CD4-positive, alpha-beta T cell treated with Interleukin-17A for 1 hour (primary cell): ENCODE measurements around the gene CDH10.

Experiments used
- DNase-seq: peaks from one replicate; pipeline ENCODE4 v3.0.0-alpha.2; 2020

Gene CDH10

DNA sequence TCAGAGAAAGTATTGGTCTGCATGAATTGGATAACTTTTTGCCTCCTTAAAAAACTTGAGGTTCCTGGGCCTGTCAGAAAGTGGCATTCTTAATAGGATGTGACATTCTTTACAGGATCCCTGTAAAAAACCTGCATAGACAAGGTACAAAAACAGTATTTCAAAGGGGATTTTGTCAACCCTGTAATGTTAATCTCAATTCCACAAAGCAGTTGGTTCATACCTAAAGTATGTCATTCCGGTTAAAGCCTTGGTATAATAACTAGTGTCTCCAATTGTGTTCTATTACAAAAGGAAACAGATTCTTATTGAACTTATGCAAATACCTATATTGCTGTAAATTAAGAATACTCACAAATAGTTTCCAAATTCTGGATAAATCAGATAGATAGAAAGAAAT, 169.7 kb downstream of the CDH10 start:
- no peak for DNase-seq

DNA sequence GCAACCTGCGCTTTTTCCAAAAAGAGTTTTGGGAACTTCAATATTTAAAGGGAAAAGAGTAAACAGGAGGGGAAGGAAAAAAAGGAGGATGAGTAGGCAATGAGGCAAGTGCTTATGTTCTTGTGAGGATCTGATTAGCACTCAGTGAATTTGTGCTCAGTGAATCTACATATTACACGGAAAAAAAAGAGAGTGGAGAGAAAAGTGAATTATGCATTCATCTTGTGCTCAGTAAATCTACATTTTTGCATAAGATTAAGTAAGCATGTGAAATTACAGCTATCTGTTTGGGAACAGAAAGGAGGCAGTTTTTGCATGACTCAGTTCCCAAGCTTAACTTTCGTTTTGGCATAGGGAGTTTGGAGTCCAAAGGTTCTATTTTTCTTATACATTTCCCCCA, 170.1 kb downstream of the CDH10 start:
- no peak for DNase-seq

DNA sequence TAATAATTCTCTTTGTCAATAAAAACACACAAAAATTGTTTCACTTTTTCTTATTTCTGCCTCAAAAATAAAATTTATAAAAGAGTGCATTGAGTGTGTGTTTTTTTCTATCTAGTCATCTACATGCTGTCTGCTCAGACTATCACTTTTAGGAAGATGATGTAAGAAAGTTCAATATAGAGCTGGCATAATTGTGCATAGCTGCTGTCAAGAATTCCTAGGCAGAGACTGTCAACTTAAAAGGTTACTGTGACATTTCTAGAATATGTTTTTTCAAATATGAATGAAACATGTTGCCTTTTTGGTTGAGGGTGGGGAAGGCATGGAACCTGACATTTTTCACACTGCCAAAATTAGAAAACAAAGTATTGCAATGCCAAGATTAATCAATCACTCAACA, 172.3 kb downstream of the CDH10 start:
- no peak for DNase-seq

DNA sequence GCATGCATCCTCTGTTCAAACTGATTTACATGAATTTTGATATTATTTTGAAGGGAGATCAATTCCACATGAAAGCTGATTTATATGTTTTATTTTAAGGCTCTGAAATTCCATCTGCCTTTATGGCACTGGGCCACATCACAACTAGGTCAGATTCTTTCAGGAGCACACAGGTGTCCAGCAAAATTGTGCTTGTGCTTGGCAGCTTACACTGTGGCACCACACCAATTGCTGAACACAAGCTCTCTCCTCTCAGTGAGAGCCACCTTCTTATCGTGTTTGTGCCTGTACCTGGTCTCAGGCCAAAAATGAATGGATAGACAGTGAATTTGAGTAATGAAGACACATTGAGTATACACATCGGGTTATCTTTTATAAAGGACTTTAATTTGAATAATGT, 200.4 kb downstream of the CDH10 start:
- no peak for DNase-seq

DNA sequence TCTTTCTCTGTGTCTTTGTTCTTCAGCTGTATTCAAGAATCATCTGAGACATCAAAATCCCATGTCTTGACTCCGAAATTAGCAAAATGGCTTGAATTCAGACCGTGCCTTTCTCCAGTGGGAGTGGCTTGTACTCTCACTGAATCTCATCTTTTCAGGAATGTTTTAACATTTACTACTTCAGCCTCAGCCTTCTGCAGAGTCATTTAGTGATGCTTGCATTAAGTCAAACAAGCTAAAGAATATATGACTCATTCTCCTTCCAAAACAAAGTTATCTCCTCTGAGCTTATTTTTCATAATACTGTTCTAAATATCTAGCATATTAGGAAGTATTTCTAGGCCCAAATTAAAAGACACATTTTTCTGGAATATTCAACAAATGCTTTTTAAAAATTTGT, 205.3 kb downstream of the CDH10 start:
- no peak for DNase-seq
